Upper lobe of left lung (tissue), 6 donors: ENCODE data around the gene BIRC2. TPM values are rescaled to one million over a fixed set of nuclear protein-coding genes. Genes with fewer than 3 reads are reported as not detected.

Experiments used
- ATAC-seq, 2 donors: fragments of 200-7000 bp; cut with Tn5 transposase; one replicate each; pipeline ENCODE4 v1.9.1; 2022; ENCODE audit warnings: mild to moderate bottlenecking in 2 of 2, moderate library complexity in 2 of 2; ENCODE audit not compliant: low FRiP score in 2 of 2
- DNase-seq, 2 donors: peaks; one replicate each; pipeline ENCODE4 v3.0.0-alpha.2; 2019 to 2020
- H3K27ac ChIP-seq, 4 donors: fragments of 200-600 bp; sonication (generic); one replicate each; pipeline ENCODE4 v1.5.1; 2016 to 2019
- H3K27me3 ChIP-seq, 4 donors: fragments of 200-600 bp; sonication (generic); one replicate each; pipeline ENCODE4 v1.5.1; 2017 to 2019
- H3K36me3 ChIP-seq, 4 donors: fragments of 200-600 bp; sonication (generic); one replicate each; pipeline ENCODE4 v1.5.1; 2016 to 2019
- H3K4me1 ChIP-seq, 4 donors: fragments of 200-600 bp; sonication (generic); one replicate each; pipeline ENCODE4 v1.5.1; 2018 to 2019
- H3K4me3 ChIP-seq, 4 donors: fragments of 200-600 bp; sonication (generic); one replicate each; pipeline ENCODE4 v1.5.1; 2017 to 2019; ENCODE audit warnings: mild to moderate bottlenecking in 2 of 4, moderate library complexity in 1 of 4
- H3K9me3 ChIP-seq, 4 donors: fragments of 200-600 bp; sonication (generic); one replicate each; pipeline ENCODE4 v1.5.1; 2018 to 2019
- CTCF ChIP-seq, 6 experiments: fragments of 450-650 bp in 4 of 6; fragments of 200-600 bp in 2 of 6; sonication (generic) in 2 of 6; IDR thresholded peaks; one replicate each; pipeline ENCODE4 v1.5.1; 2016 to 2019; ENCODE audit warnings: antibody characterized with exemption in 6 of 6
- EP300 ChIP-seq, 4 donors: sonication (generic); formaldehyde crosslinking; IDR thresholded peaks; one replicate each; pipeline ENCODE4 v1.5.1; 2017; ENCODE audit warnings: antibody characterized with exemption in 4 of 4, control low read depth in 2 of 4
- POLR2A ChIP-seq, 4 donors: fragments of 450-650 bp; IDR thresholded peaks; one replicate each; pipeline ENCODE4 v1.5.1; 2016 to 2017; ENCODE audit warnings: antibody characterized with exemption in 4 of 4, mild to moderate bottlenecking in 2 of 4
- POLR2AphosphoS5 ChIP-seq, 2 donors: sonication (generic); formaldehyde crosslinking; IDR thresholded peaks; one replicate each; pipeline ENCODE4 v1.5.1; 2017; ENCODE audit warnings: antibody characterized with exemption in 2 of 2
- WGBS, 2 donors: methylation state at CpG; one replicate each; pipeline ENCODE4 v1.1.5; 2017 to 2018; 5-methylcytosine and 5-hydroxymethylcytosine counted together
- total RNA-seq, 6 donors: library from RNA; depleted of rRNA in 4 of 6; stranded (reverse); fragments of >200 nt in 4 of 6; gene quantifications; one replicate each; pipeline versions ENCODE4 v1.1.0 to v1.2.1, GENCODE V29; 2016 to 2021
- donor health status: DM: no; HTN: no; CAD: no; lungs with moderate emphysema.
- donor health status: DM: no; HTN: yes; CAD: no; lungs with severe emphysema.

Gene BIRC2
- total RNA-seq, 6 donors from 2014 or later = 23.1 to 56.7 (median 37.8) TPM

GRCh38 chr11:102385085-102386007, 38.3 kb downstream of the BIRC2 start:
- ATAC-seq (no peak), DNase-seq (no peak)
- Histone ChIP-seq H3K9me3 (no peaks in the 10 kb centered on the region), H3K27ac (peak overlapping the region in 1 of 4 donors; percentile 13), H3K4me3 (no peak overlapping the region), H3K27me3 (no peaks in the 10 kb centered on the region), H3K36me3 (peaks cover under 1 to 48% (median 21%) of the 10 kb centered on the region in 4 donors), H3K4me1 (peaks cover 0 to 5% (median 1%) of the 10 kb centered on the region in 4 donors)
- 59% methylated on average over 5 of the region's 5 CpGs for WGBS, 2 donors
- TF ChIP-seq POLR2AphosphoS5 (IDR thresholded peaks at IDR 0.05) (no peak), POLR2A (IDR thresholded peaks at IDR 0.05) (no peak), CTCF (IDR thresholded peaks at IDR 0.05) (no peak), EP300 (IDR thresholded peaks at IDR 0.05) (no peak)

- Histone ChIP-seq H3K9me3 (no peaks in the 10 kb centered on the region), H3K27ac (no peak overlapping the region), H3K36me3 (peaks cover 0 to 42% (median 17%) of the 10 kb centered on the region in 4 donors), H3K4me3 (no peak overlapping the region), H3K27me3 (no peaks in the 10 kb centered on the region), H3K4me1 (peaks cover 0 to 5% (median 1%) of the 10 kb centered on the region in 4 donors)
- WGBS, 2 donors = 86 to 90% methylated on average over 2 of the region's 2 CpGs
- ATAC-seq (no peak), DNase-seq (no peak)
- TF ChIP-seq CTCF (IDR thresholded peaks at IDR 0.05) (no peak), POLR2AphosphoS5 (IDR thresholded peaks at IDR 0.05) (no peak), POLR2A (IDR thresholded peaks at IDR 0.05) (no peak), EP300 (IDR thresholded peaks at IDR 0.05) (no peak)
Measured at GRCh38 chr11:102386136-102386734, 39.2 kb downstream of the BIRC2 start.

DNA sequence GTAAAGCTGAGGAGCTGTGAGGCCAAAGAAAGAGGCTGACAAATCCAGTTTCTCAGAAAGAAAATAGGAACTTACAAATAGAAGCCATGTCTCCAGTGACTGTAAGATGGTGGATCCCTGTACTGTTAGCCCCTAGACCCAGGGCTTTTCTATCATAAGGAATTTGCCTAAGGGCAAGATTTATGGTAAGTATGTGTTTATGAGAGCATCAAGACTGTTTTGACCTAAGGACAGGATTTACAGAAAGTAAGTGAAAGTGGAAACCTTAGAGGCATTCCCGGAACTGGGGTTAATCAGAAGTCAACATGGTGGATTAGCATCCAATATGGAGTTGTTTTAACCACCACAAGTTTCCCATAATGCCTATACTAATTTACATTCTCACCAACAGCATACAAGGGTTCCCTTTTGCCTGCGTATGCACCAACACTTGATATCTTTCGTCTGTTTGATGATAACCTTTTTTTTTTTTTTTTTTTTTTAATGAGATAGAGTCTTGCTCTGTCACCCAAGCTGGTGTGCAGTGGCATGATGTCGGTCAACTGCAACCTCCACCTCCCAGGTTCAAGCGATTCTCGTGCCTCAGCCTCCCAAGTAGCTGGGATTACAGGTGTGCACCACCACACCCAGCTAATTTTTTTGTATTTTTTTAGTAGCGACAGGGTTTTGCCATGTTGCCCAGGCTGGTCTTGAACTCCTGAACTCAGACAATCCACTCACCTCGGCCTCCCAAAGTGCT, 40.2 kb downstream of the BIRC2 start:
- no peak for TF ChIP-seq EP300 (IDR thresholded peaks at IDR 0.05)
- no peak for TF ChIP-seq POLR2AphosphoS5 (IDR thresholded peaks at IDR 0.05)
- TF ChIP-seq POLR2A (IDR thresholded peaks at IDR 0.05) = no peak
- no peak for TF ChIP-seq CTCF (IDR thresholded peaks at IDR 0.05)
- Histone ChIP-seq H3K27me3 (no peaks in the 10 kb centered on the region), H3K36me3 (peaks cover 0 to 42% (median 21%) of the 10 kb centered on the region in 4 donors), H3K4me1 (peaks cover 0 to 5% (median 1%) of the 10 kb centered on the region in 4 donors), H3K9me3 (no peaks in the 10 kb centered on the region), H3K4me3 (no peak overlapping the region), H3K27ac (no peak overlapping the region)
- DNase-seq (no peak), ATAC-seq (no peak)
- 85 to 87% methylated on average over 8 of the region's 8 CpGs for WGBS, 2 donors

- H3K9me3 ChIP-seq = no peaks in the 10 kb centered on the region
- ATAC-seq = no peak
Measured at GRCh38 chr11:102389253-102389652, 42.2 kb downstream of the BIRC2 start.

More at GRCh38 chr11:102389253-102389652, 42.2 kb downstream of the BIRC2 start:
- H3K4me1 ChIP-seq = peaks cover 0 to 3% (median 0%) of the 10 kb centered on the region in 4 donors
- H3K27ac ChIP-seq = no peak overlapping the region
- H3K27me3 ChIP-seq = no peaks in the 10 kb centered on the region
- H3K4me3 ChIP-seq = no peak overlapping the region
- DNase-seq = no peak
- TF ChIP-seq CTCF (IDR thresholded peaks at IDR 0.05) = no peak
- no peak for TF ChIP-seq POLR2A (IDR thresholded peaks at IDR 0.05)
- TF ChIP-seq EP300 (IDR thresholded peaks at IDR 0.05) = no peak
- no peak for TF ChIP-seq POLR2AphosphoS5 (IDR thresholded peaks at IDR 0.05)
- peaks cover 0 to 62% (median 27%) of the 10 kb centered on the region in 4 donors for H3K36me3 ChIP-seq
- WGBS, 2 donors = 98 to 100% methylated on average over 4 of the region's 4 CpGs
